ENCODE results near the gene VPS37B.

VPS37B gene

DNA sequence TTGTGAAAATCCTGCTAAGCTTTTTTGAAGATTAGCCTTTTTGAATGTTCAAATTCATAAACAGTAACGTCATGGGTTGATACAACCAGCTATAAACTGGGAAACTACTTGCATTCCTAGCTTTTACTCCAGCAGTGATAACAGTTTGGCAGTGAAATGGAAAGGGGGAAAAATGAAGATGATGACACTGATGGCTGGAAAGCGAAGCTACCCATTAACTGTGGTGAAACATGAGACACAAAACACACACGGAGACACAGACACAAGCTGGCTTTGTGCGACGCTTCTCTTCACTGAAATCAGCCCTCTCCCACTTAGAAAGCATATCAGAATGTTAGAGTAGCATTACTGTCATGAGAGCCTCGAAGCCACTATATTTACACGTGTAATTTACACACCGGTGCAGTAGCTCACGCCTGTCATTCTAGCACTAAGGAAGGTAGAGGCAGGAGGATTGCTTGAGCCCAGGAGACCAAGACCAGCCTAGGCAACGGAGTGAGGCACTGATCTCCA, 15.7 kb downstream of the VPS37B start:
- TF ChIP-seq GATA3 (IDR thresholded peaks at IDR 0.05; ENCODE audit: low read depth, low read length), result no peak
- TF ChIP-seq GATA2 (IDR thresholded peaks at IDR 0.05; ENCODE audit: low read depth, low read length), result no peak

DNA sequence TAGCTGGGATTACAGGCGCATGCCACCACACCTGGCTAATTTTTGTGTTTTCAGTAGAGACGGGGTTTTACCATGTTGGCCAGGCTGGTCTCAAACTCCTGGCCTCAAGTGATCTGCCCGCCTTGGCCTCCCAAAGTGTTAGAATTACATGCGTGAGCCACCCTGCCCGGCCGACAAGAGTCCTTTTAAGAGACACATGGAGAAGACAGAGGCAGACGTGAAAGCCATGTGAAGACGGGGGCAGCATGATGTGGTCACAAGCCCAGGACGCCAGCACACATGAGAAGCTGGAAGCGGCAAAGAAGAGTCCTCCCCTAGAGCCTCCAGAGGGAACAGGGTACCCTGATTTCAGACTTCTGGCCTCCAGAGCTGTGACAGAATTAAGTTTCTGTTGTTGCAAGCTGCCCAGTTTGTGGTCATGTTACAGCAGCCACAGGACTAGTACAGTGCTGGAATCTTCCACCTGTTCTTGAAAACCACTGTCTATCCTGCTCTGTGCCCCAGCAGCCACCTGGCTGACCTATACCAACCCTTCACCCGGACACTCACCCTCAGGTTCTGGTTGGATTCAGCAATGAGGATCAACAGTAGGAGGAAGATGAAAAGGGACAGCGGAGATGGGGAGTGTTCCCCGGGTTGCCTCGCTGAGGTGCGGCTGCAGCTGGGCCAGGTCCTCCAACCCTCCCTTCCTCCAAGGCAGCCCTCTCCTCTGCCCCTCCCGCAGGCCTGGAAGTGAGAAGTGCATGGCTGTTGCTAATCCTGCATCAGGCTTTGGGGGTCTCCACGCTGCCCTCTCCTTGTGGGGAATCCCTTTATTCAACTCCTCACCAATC, 16.9 kb downstream of the VPS37B start:
- TF ChIP-seq GATA2 (IDR thresholded peaks at IDR 0.05; ENCODE audit: low read depth, low read length), result no peak
- no peak for TF ChIP-seq GATA3 (IDR thresholded peaks at IDR 0.05; ENCODE audit: low read depth, low read length)

DNA sequence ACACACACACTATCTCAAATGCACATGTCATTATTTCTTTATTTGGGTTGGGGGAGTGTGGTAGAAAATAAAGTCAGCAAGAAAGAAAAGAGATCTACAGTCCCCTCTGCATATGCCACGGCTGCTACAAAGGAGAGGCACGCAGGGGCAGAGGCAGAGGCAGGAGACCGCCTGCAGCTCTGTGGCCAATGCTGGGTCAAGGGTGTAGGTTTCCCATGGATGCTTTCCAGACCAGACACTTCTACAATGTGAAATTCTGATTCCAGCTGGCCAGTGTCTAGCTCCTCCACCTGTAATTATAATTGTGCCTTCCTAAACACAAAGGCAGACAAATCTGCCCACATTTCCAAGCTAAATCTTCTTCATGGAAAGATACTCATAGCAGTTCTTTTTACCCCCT, 19.2 kb downstream of the VPS37B start:
- no peak for TF ChIP-seq GATA3 (IDR thresholded peaks at IDR 0.05; ENCODE audit: low read depth, low read length)
- no peak for TF ChIP-seq GATA2 (IDR thresholded peaks at IDR 0.05; ENCODE audit: low read depth, low read length)

DNA sequence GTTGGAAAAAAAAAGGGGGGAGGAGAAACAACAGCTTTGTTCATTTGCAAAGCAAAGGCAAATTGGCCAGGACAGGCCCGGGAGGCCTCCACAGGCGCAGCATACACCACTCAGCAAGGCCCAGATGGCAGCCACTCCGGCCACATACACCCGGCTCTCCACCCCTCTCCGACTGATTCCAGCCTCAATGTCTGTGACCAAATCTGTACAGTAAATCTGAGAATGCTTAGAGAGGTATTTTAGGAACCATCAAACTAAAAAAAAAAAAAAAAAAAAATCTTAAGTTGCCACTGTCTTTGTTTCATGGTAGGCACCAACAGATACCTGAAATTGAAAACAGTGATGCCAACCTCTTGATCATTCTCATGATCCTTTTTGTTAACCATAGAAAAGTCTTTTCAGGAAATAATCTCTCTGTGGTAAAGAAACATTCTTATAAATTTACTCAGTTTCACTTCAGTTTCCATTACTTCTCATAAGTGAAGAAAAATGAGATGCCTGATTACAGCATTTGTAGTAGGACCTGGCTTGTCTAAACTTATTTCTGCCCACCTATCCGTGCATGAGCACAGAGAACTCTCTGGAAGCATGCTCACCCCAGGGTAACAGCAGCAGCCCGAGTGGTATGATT, 20.2 kb downstream of the VPS37B start:
- TF ChIP-seq GATA3 (IDR thresholded peaks at IDR 0.05; ENCODE audit: low read depth, low read length), result no peak

DNA sequence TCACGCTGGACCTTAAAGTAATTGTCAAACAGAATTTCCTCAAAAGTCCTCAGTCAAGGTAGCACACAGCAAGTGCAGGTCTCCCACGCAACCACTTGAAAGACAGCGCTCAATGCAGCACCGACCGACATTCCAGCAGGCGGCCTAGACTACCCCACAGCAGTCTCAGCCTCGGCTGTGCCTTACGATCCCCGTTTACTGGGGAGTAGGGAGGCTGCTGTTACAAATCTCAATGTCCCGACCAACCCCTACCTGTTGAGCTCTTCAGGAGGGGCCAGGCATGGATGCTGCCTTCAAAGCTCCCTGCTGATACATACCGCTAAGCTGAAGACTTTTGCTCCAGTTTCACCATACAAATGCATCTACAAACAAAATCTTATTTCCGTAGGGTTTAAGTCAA, 21.8 kb downstream of the VPS37B start:
- TF ChIP-seq GATA2 (IDR thresholded peaks at IDR 0.05; ENCODE audit: low read depth, low read length), result no peak
- no peak for TF ChIP-seq GATA3 (IDR thresholded peaks at IDR 0.05; ENCODE audit: low read depth, low read length)

DNA sequence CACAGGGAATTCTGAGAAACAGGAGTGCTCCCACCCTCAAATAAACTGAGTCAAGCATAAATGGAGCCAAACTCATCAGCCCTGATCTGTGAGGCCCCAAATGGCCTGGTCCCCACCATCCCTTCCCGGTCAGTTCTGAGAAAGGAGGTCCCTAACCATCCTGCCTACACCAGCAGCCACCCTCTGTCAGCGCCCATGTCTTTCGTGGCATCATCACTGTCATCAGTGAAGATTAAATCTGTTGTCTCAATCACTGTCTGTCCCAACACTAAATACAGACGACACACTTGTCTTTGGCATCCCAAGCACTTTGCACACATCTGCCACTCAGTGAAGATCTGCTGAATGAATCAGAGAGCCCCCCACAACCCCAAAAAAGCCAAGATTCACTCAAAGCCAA, 22.4 kb downstream of the VPS37B start:
- TF ChIP-seq GATA3 (IDR thresholded peaks at IDR 0.05; ENCODE audit: low read depth, low read length), result no peak
- no peak for TF ChIP-seq GATA2 (IDR thresholded peaks at IDR 0.05; ENCODE audit: low read depth, low read length)

DNA sequence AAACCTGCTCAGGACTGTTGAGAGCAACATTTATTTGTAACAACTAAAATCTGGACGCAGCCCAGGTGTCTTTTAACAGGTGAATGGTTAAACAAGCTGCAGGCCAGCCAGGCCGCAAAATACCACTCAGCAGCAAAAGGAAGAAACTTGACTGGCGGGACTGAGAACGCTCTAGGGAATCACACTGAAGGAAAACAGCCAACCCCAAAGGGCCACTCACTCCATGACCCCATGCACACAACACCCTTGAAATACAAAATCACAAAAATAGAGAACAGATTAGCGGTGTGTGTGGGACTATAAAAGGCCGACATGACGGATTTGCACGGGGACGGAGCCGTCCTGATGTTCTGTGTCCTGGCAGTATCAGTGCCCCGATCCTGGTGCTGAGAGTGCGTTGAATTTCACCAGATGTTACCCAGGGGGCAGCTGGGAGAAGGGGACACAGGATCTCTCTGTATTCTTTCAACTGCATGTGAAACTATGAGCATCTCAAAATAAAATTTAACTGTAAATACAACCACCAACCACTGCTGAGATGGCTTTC, 23.0 kb downstream of the VPS37B start:
- TF ChIP-seq GATA3 (IDR thresholded peaks at IDR 0.05; ENCODE audit: low read depth, low read length) (no peak), GATA2 (IDR thresholded peaks at IDR 0.05; ENCODE audit: low read depth, low read length) (peak; percentile 26; the same call in 1 of the 2 replicates)

DNA sequence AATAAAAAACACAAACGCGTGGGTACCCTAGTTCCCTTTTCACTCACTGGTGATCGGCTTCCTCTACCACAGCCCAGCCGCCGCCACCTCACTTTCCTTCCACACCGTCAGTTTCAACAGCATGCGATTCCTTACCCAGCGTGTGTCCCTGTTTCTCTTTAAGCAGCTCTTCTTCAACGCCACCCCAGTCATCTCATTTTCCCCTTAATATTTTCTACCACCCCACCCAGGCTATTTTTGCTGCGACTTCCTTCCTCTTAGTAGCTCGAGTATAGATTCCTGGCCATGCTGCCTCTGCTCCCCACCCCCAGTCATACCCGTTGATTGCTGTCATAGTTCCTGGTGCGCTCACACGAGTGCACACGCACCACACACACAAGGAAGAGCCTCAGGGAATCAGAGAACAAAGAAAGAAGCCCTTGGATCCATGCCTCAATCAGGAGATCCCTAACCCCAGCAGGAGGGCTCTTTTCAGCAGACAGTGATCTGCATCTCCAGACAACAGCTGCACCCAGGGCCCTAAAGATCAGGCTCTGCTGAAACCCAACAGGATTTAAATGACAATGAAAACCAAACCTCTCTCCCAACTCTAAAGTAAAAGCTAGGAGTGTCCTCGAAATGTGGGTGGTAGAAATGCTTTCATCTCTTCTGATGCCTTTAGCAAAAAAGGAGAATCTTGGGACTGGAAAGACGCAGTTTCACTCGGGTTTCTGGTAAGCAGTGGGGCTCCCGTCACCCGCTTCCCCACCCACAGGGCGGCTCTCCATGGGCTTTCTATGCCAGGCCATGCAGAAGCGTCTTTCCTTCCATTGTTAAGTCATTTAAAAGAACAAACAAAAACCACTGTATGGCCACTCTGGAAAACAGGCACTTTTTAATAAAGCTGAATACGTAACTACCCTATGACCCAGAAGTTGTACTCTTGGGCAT, 23.8 kb downstream of the VPS37B start:
- TF ChIP-seq GATA2 (IDR thresholded peaks at IDR 0.05; ENCODE audit: low read depth, low read length), result peak; percentile 36; the same call in 1 of the 2 replicates
- no peak for TF ChIP-seq GATA3 (IDR thresholded peaks at IDR 0.05; ENCODE audit: low read depth, low read length)

DNA sequence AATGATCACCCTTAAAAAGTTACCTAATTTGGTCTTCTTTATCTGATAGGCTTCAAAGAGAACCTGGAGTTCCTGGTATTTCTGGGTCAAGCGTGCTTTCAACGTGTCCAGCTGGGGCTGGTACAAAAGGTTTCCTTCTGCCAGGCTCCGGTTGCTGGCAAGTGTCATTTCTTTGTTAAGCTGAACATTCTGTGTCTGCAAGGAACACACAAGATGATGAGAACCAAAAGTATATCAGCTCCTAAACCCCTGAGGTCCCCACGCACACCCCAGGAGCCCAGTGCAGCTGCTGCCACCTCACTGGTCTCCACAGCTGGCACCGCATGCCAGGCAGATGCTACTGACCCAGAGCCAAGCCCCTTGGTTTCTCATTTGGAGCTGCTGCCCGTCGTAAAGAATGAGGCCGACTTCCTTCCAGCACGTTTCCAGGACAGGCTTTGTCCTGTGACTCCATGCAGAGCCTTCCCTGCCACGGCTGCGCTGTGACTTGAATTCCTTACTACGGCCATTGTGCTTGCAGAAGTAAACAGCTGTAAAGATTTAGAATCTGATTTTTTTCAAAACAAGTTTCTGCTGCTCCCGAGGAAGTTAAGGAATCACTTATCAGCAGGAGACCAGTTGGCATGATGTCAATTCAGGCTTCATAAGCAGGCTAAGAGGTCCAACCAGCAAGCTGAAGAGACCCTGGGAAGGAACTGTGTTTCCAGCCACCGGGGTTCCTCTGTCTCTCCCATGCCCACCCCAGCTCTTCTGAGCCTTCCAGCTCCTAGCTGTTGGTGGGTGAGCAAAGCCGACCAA, 24.9 kb downstream of the VPS37B start:
- TF ChIP-seq GATA2 (IDR thresholded peaks at IDR 0.05; ENCODE audit: low read depth, low read length), result no peak
- no peak for TF ChIP-seq GATA3 (IDR thresholded peaks at IDR 0.05; ENCODE audit: low read depth, low read length)

DNA sequence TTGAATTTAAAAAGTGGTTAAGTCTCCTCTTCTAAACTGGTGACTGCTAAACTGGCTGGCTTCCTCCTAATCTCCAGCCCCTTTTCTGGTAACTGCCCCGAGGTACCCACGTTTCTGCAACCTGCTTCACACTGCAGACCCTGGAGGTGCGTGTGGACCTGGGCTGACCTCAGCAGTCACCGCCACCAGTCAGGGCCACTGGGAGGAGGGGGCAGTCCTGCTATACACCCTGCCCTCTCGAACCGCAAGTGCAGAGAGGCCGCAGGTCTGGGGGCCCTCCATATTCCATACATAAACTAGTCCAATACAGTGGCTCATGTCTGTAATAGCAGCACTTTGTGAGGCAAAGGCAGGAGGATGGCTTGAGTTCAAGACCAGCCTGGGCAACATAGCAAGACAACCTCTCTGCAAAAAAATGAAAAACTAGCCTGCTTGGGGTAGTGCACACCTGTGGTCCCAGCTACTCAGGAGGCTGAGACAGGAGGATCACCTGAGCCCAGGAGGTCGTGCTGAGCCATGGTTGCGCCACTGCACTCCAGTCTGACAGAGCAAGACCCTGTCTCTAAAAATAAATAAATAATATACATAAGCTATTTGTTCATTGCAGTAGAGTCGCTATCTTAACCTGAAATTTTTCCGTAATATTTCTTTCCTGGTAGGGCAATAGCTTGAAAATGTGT, 25.6 kb downstream of the VPS37B start:
- TF ChIP-seq GATA3 (IDR thresholded peaks at IDR 0.05; ENCODE audit: low read depth, low read length) (no peak), GATA2 (IDR thresholded peaks at IDR 0.05; ENCODE audit: low read depth, low read length) (no peak)

DNA sequence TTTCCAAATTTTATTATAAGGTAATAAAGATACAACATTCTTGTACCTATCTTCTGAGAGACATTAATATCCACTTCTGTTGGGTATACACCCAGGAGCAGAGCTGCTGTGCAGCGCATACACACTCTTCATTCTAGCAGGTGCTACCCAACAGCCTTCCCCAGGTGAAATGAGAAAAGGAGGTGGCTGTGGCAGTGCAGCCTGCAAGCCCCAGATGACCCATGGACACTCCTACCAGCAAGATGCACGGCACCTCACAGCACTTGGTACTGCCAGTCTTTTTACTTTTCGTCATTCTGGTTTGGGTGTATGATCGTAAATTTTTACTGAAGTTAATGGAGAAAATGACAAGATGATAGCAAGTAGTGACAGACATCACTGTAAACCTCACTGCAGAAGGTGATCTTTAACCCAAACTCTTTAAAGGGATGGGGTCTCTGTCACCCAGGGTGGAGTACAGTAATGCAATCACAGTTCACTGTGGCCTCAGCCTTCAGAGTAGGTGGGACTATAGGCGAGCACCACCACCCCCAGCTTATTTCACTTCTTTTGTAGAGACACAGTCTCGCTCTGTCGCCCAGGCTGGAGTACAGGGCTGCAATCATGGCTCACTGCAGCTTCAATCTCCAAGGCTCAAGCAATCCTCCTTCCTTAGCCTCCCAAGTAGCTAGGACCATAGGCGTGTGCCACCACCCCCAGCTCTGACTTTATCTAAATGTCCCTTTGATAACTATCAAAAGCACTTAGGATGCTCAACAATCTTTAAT, 26.5 kb downstream of the VPS37B start:
- TF ChIP-seq GATA3 (IDR thresholded peaks at IDR 0.05; ENCODE audit: low read depth, low read length) (no peak), GATA2 (IDR thresholded peaks at IDR 0.05; ENCODE audit: low read depth, low read length) (no peak)
